ENCODE data around the gene EPHB2.

DNA sequence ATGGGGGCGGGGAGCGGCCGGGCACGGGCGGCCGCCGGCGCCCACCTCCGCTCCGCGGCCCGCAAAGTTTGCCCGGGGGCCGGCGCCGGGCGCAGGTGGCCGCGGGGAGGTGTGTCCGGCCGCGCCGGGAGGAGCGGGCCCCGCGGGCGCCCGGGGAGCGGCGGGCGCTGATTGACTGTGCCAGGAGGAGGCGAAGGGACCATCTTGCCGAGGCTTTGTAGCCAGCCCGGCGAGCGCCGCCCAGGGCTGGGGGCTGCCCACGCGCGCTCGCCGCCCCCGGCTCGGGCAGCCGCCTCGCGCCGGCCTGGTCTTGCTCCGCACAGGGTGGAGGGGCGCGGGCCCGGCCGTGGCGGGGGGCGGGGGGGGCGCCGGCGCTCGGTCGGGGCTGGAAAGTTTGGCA lies 432 bp downstream of the EPHB2 start:
- TF ChIP-seq, protein P1, sequence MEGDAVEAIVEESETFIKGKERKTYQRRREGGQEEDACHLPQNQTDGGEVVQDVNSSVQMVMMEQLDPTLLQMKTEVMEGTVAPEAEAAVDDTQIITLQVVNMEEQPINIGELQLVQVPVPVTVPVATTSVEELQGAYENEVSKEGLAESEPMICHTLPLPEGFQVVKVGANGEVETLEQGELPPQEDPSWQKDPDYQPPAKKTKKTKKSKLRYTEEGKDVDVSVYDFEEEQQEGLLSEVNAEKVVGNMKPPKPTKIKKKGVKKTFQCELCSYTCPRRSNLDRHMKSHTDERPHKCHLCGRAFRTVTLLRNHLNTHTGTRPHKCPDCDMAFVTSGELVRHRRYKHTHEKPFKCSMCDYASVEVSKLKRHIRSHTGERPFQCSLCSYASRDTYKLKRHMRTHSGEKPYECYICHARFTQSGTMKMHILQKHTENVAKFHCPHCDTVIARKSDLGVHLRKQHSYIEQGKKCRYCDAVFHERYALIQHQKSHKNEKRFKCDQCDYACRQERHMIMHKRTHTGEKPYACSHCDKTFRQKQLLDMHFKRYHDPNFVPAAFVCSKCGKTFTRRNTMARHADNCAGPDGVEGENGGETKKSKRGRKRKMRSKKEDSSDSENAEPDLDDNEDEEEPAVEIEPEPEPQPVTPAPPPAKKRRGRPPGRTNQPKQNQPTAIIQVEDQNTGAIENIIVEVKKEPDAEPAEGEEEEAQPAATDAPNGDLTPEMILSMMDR (IDR thresholded peaks at IDR 0.05) = no peak
- no peak for TF ChIP-seq ZFX (IDR thresholded peaks at IDR 0.05; ENCODE audit: borderline replicate concordance)

All from 22Rv1 (cell line).